ENCODE measurements around the gene SLC35D1.
"Not testable (repeated sequence)": the region's sequence is repeated elsewhere in the genome, so short reads cannot be mapped to it uniquely, and the experiment has no call there.

The SLC35D1 gene

GRCh38 chr1:66982561-66983260 is 71.2 kb downstream of the SLC35D1 start:
- FAIRE-seq, result no peak

DNA sequence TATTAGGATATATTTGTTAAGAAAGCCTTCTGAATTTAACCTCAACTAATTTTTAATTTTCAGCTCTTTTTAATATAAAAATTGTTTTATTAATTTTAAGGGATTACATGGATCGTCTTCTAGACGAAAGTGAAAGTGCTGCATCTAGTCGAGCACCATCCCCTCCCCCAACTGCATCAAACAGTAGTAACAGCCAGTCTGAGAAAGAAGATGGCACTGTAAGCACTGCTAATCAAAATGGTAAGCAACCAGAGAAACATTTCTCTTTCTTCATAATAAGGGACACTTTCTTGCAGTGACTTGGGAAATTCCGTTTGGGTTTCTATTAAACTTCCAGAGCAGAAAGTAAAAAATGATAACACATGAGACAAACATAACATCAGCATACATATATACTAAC is 72.3 kb downstream of the SLC35D1 start:
- FAIRE-seq, result no peak

GRCh38 chr1:66980745-66981367 is 73.1 kb downstream of the SLC35D1 start:
- no peak for FAIRE-seq

DNA sequence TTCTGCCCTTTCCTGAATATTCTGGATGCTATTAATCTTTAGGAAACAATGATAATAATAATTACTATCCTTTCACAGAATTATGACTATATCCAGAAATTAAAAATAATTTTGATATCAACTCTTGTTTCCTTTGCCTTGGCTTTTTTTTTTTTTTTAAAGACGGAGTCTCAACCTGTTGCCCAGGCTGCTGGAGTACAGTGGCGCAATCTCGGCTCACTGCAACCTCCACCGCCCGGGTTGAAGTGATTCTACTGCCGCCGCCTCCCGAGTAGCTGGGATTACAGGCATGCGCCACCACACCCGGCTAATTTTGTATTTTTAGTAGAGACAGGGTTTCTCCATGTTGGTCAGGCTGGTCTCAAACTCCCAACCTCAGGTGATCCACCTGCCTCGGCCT is 74.3 kb downstream of the SLC35D1 start:
- not testable (repeated sequence) for FAIRE-seq

- FAIRE-seq, result no peak
These were observed 75.7 kb downstream of the SLC35D1 start for GRCh38 chr1:66978201-66978600.

- FAIRE-seq, result no peak
These were observed 85.4 kb downstream of the SLC35D1 start for GRCh38 chr1:66968574-66968973.

- FAIRE-seq, result not testable (repeated sequence)
These were observed 87.6 kb downstream of the SLC35D1 start for GRCh38 chr1:66966188-66966873.

DNA sequence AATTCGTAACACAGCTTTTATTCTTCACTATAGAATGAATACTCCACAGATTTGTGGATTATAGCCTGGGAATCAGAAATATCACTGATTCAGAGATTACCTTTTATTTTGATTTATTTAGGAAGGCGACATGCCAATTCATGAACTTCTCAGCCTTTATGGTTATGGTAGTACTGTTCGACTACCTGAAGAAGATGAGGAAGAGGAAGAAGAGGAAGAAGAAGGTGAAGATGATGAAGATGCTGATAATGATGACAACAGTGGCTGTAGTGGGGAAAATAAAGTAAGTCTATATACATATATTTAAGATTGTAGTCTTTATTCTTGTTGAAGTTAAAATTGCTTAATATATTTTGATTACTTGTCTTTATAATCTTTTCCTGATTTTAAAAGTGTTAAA is 96.0 kb downstream of the SLC35D1 start:
- no peak for FAIRE-seq

DNA sequence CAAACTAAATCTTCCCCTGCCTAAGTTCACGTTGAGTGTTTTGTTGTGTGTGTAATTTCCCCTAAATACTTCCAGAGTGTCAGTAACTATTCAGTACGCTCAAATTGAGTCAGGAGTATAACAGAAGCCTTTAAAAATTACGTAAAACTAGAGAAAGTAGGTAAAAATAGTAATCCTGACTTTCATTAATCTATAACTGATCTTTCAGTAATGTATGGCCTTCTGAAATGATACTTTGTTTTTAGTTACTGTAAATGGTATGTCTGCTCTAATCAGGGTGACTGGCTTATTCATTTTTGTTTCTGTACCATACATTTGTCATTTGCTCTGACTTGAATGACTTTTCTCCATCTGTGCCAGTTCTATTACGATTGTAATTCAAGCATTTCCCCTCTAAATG is 99.7 kb downstream of the SLC35D1 start:
- FAIRE-seq, result no peak

DNA sequence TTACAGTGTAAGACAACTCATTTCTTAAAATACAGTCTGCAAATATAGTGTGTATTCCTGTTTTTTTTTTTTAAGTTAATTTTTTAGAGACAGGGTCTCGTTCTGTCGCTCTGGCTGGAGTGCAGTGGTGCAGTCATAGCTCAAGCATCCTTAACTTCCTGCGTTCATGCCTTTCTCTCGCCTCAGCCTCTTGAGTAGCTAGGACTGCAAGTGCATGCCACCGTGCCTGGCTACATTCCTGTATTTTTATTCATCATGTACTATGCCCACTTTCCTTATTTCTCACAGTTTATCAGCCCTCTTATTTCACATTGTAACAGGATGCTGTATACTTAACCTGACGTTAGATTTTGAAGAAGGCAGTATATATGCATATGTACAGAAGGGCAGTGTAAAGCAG is 102.4 kb downstream of the SLC35D1 start:
- no peak for FAIRE-seq

Data from endometrium (tissue), 2 donors.